Limb (tissue), 2 donors: ENCODE data around the gene SHROOM1.
"Not testable (repeated sequence)": the region's sequence is repeated elsewhere in the genome, so short reads cannot be mapped to it uniquely, and the experiment has no call there.

ENCODE experiments used
- DNase-seq, 2 donors: peaks; one replicate each; pipeline ENCODE4 v3.0.0-alpha.2; 2016; ENCODE audit errors: extremely low spot score in 2 of 2

The SHROOM1 gene

GRCh38 chr5:132808866-132809265 is 21.6 kb downstream of the SHROOM1 start:
- DNase-seq, result no peak

- no peak for DNase-seq
Measured at GRCh38 chr5:132808448-132808847, 22.0 kb downstream of the SHROOM1 start.

GRCh38 chr5:132807163-132807838 is 23.1 kb downstream of the SHROOM1 start:
- DNase-seq, result no peak

GRCh38 chr5:132806804-132807162 is 23.7 kb downstream of the SHROOM1 start:
- not testable (repeated sequence) for DNase-seq

- DNase-seq, result not testable (repeated sequence)
Measured at GRCh38 chr5:132805872-132806271, 24.6 kb downstream of the SHROOM1 start.

GRCh38 chr5:132804219-132804618 is 26.2 kb downstream of the SHROOM1 start:
- DNase-seq, result not testable (repeated sequence)

- DNase-seq, result not testable (repeated sequence)
Measured at GRCh38 chr5:132802685-132803066, 27.8 kb downstream of the SHROOM1 start.

- DNase-seq, result no peak
Measured at GRCh38 chr5:132802044-132802684, 28.3 kb downstream of the SHROOM1 start.

- DNase-seq, result no peak
Measured at GRCh38 chr5:132800545-132800944, 29.9 kb downstream of the SHROOM1 start.

GRCh38 chr5:132799392-132799791 is 31.1 kb downstream of the SHROOM1 start:
- no peak for DNase-seq

- no peak for DNase-seq
Measured at GRCh38 chr5:132797651-132798050, 32.8 kb downstream of the SHROOM1 start.

GRCh38 chr5:132791026-132791425 is 39.4 kb downstream of the SHROOM1 start:
- no peak for DNase-seq

GRCh38 chr5:132790201-132790865 is 40.1 kb downstream of the SHROOM1 start:
- no peak for DNase-seq

- DNase-seq, result no peak
Measured at GRCh38 chr5:132788990-132789886, 41.2 kb downstream of the SHROOM1 start.

- DNase-seq, result no peak
Measured at GRCh38 chr5:132788508-132788907, 41.9 kb downstream of the SHROOM1 start.

GRCh38 chr5:132787076-132787475 is 43.4 kb downstream of the SHROOM1 start:
- DNase-seq, result no peak

GRCh38 chr5:132785864-132786263 is 44.6 kb downstream of the SHROOM1 start:
- DNase-seq, result no peak

GRCh38 chr5:132785365-132785764 is 45.1 kb downstream of the SHROOM1 start:
- no peak for DNase-seq

- peak in 1 of 2 donors; percentile 4 for DNase-seq
Measured at GRCh38 chr5:132782101-132782500, 48.3 kb downstream of the SHROOM1 start.

- no peak for DNase-seq
Measured at GRCh38 chr5:132781029-132781428, 49.4 kb downstream of the SHROOM1 start.

- DNase-seq, result no peak
Measured at GRCh38 chr5:132780577-132780976, 49.9 kb downstream of the SHROOM1 start.

- DNase-seq, result no peak
Measured at GRCh38 chr5:132779961-132780360, 50.5 kb downstream of the SHROOM1 start.
